ENCODE data around the gene ABTB2.

Gene ABTB2

GRCh38 chr11:34214961-34215805 is 142.6 kb downstream of the ABTB2 start:
- Histone ChIP-seq H3K36me3 (ENCODE audit: control insufficient read depth, insufficient read depth, low read length) (no peaks in the 10 kb centered on the region), H3K27me3 (replicated peaks; ENCODE audit: control insufficient read depth, insufficient read depth, low read length, poor library complexity, severe bottlenecking) (no peaks in the 10 kb centered on the region), H3K27ac (ENCODE audit: insufficient read depth, low read length, poor library complexity, severe bottlenecking) (no peak overlapping the region), H3K9me3 (ENCODE audit: control insufficient read depth, low read length) (no peaks in the 10 kb centered on the region), H3K4me3 (ENCODE audit: insufficient read depth, low read depth, low read length, poor library complexity, severe bottlenecking) (no peak overlapping the region), H3K4me1 (ENCODE audit: control insufficient read depth, insufficient read depth, low read length, poor library complexity, severe bottlenecking) (no peaks in the 10 kb centered on the region)
- DNase-seq = no peak

GRCh38 chr11:34213366-34213765 is 144.4 kb downstream of the ABTB2 start:
- DNase-seq = no peak
- Histone ChIP-seq H3K9me3 (ENCODE audit: control insufficient read depth, low read length) (no peaks in the 10 kb centered on the region), H3K4me1 (ENCODE audit: control insufficient read depth, insufficient read depth, low read length, poor library complexity, severe bottlenecking) (no peaks in the 10 kb centered on the region), H3K27me3 (replicated peaks; ENCODE audit: control insufficient read depth, insufficient read depth, low read length, poor library complexity, severe bottlenecking) (no peaks in the 10 kb centered on the region), H3K36me3 (ENCODE audit: control insufficient read depth, insufficient read depth, low read length) (no peaks in the 10 kb centered on the region), H3K27ac (ENCODE audit: insufficient read depth, low read length, poor library complexity, severe bottlenecking) (no peak overlapping the region), H3K4me3 (ENCODE audit: insufficient read depth, low read depth, low read length, poor library complexity, severe bottlenecking) (no peak overlapping the region)

GRCh38 chr11:34212566-34212965 is 145.2 kb downstream of the ABTB2 start:
- H3K27ac ChIP-seq (ENCODE audit: insufficient read depth, low read length, poor library complexity, severe bottlenecking) = no peak overlapping the region
- no peaks in the 10 kb centered on the region for H3K4me1 ChIP-seq (ENCODE audit: control insufficient read depth, insufficient read depth, low read length, poor library complexity, severe bottlenecking)
- H3K9me3 ChIP-seq (ENCODE audit: control insufficient read depth, low read length) = no peaks in the 10 kb centered on the region
- H3K36me3 ChIP-seq (ENCODE audit: control insufficient read depth, insufficient read depth, low read length) = no peaks in the 10 kb centered on the region
- no peaks in the 10 kb centered on the region for H3K27me3 ChIP-seq (replicated peaks; ENCODE audit: control insufficient read depth, insufficient read depth, low read length, poor library complexity, severe bottlenecking)
- DNase-seq = no peak
- no peak overlapping the region for H3K4me3 ChIP-seq (ENCODE audit: insufficient read depth, low read depth, low read length, poor library complexity, severe bottlenecking)

- Histone ChIP-seq H3K27ac (ENCODE audit: insufficient read depth, low read length, poor library complexity, severe bottlenecking) (no peak overlapping the region), H3K9me3 (ENCODE audit: control insufficient read depth, low read length) (no peaks in the 10 kb centered on the region), H3K4me3 (ENCODE audit: insufficient read depth, low read depth, low read length, poor library complexity, severe bottlenecking) (no peak overlapping the region), H3K36me3 (ENCODE audit: control insufficient read depth, insufficient read depth, low read length) (no peaks in the 10 kb centered on the region), H3K27me3 (replicated peaks; ENCODE audit: control insufficient read depth, insufficient read depth, low read length, poor library complexity, severe bottlenecking) (no peaks in the 10 kb centered on the region), H3K4me1 (ENCODE audit: control insufficient read depth, insufficient read depth, low read length, poor library complexity, severe bottlenecking) (no peaks in the 10 kb centered on the region)
- no peak for DNase-seq
These were observed 148.0 kb downstream of the ABTB2 start for GRCh38 chr11:34209809-34210208.

- H3K9me3 ChIP-seq (ENCODE audit: control insufficient read depth, low read length) = no peaks in the 10 kb centered on the region
- H3K4me3 ChIP-seq (ENCODE audit: insufficient read depth, low read depth, low read length, poor library complexity, severe bottlenecking) = no peak overlapping the region
- no peak overlapping the region for H3K27ac ChIP-seq (ENCODE audit: insufficient read depth, low read length, poor library complexity, severe bottlenecking)
- no peaks in the 10 kb centered on the region for H3K36me3 ChIP-seq (ENCODE audit: control insufficient read depth, insufficient read depth, low read length)
- H3K27me3 ChIP-seq (replicated peaks; ENCODE audit: control insufficient read depth, insufficient read depth, low read length, poor library complexity, severe bottlenecking) = no peaks in the 10 kb centered on the region
- no peak for DNase-seq
- peaks cover 3% of the 10 kb centered on the region for H3K4me1 ChIP-seq (ENCODE audit: control insufficient read depth, insufficient read depth, low read length, poor library complexity, severe bottlenecking)
These were observed 149.3 kb downstream of the ABTB2 start for GRCh38 chr11:34208266-34209135.

GRCh38 chr11:34207487-34208180 is 150.2 kb downstream of the ABTB2 start:
- Histone ChIP-seq H3K27ac (ENCODE audit: insufficient read depth, low read length, poor library complexity, severe bottlenecking) (no peak overlapping the region), H3K36me3 (ENCODE audit: control insufficient read depth, insufficient read depth, low read length) (no peaks in the 10 kb centered on the region), H3K9me3 (ENCODE audit: control insufficient read depth, low read length) (no peaks in the 10 kb centered on the region), H3K4me1 (ENCODE audit: control insufficient read depth, insufficient read depth, low read length, poor library complexity, severe bottlenecking) (peaks cover 6% of the 10 kb centered on the region), H3K27me3 (replicated peaks; ENCODE audit: control insufficient read depth, insufficient read depth, low read length, poor library complexity, severe bottlenecking) (no peaks in the 10 kb centered on the region), H3K4me3 (ENCODE audit: insufficient read depth, low read depth, low read length, poor library complexity, severe bottlenecking) (no peak overlapping the region)
- no peak for DNase-seq

GRCh38 chr11:34206407-34207300 is 151.2 kb downstream of the ABTB2 start:
- H3K27ac ChIP-seq (ENCODE audit: insufficient read depth, low read length, poor library complexity, severe bottlenecking) = no peak overlapping the region
- no peak overlapping the region for H3K4me3 ChIP-seq (ENCODE audit: insufficient read depth, low read depth, low read length, poor library complexity, severe bottlenecking)
- no peaks in the 10 kb centered on the region for H3K36me3 ChIP-seq (ENCODE audit: control insufficient read depth, insufficient read depth, low read length)
- H3K9me3 ChIP-seq (ENCODE audit: control insufficient read depth, low read length) = no peaks in the 10 kb centered on the region
- H3K4me1 ChIP-seq (ENCODE audit: control insufficient read depth, insufficient read depth, low read length, poor library complexity, severe bottlenecking) = peaks cover 6% of the 10 kb centered on the region
- DNase-seq = no peak
- no peaks in the 10 kb centered on the region for H3K27me3 ChIP-seq (replicated peaks; ENCODE audit: control insufficient read depth, insufficient read depth, low read length, poor library complexity, severe bottlenecking)

GRCh38 chr11:34205326-34206035 is 152.3 kb downstream of the ABTB2 start:
- no peak for DNase-seq
- H3K9me3 ChIP-seq (ENCODE audit: control insufficient read depth, low read length) = no peaks in the 10 kb centered on the region
- no peaks in the 10 kb centered on the region for H3K27me3 ChIP-seq (replicated peaks; ENCODE audit: control insufficient read depth, insufficient read depth, low read length, poor library complexity, severe bottlenecking)
- H3K27ac ChIP-seq (ENCODE audit: insufficient read depth, low read length, poor library complexity, severe bottlenecking) = no peak overlapping the region
- H3K36me3 ChIP-seq (ENCODE audit: control insufficient read depth, insufficient read depth, low read length) = no peaks in the 10 kb centered on the region
- peaks cover 6% of the 10 kb centered on the region for H3K4me1 ChIP-seq (ENCODE audit: control insufficient read depth, insufficient read depth, low read length, poor library complexity, severe bottlenecking)
- H3K4me3 ChIP-seq (ENCODE audit: insufficient read depth, low read depth, low read length, poor library complexity, severe bottlenecking) = no peak overlapping the region
